H9 (cell line): ENCODE measurements around the gene GEN1. TPM values are rescaled to one million over a fixed set of nuclear protein-coding genes. Genes with fewer than 3 reads are reported as not detected.

Experiments
- DNase-seq: peaks from one replicate; pipeline ENCODE4 v3.0.0-alpha.2; 2017
- H2AFZ ChIP-seq: one replicate; pipeline ENCODE4 v1.6.1; 2013; ENCODE audit warnings: mild to moderate bottlenecking, low read length, control low read depth, moderate library complexity
- H2AK5ac ChIP-seq: 2 replicates; pipeline ENCODE4 v1.6.1; 2013; ENCODE audit warnings: low read length, control low read depth, mixed read lengths; ENCODE audit not compliant: insufficient read length
- H2BK120ac ChIP-seq: one replicate; pipeline ENCODE4 v1.6.1; 2013; ENCODE audit warnings: low read depth, mild to moderate bottlenecking, low read length, control low read depth, inconsistent platforms; ENCODE audit not compliant: poor library complexity, severe bottlenecking
- H2BK12ac ChIP-seq: 2 replicates; pipeline ENCODE4 v1.6.1; 2013; ENCODE audit warnings: low read length, control low read depth, mixed read lengths, low read depth; ENCODE audit not compliant: insufficient read length
- H2BK15ac ChIP-seq: 2 replicates; pipeline ENCODE4 v1.6.1; 2013; ENCODE audit warnings: low read depth, low read length, control low read depth
- H2BK20ac ChIP-seq: one replicate; pipeline ENCODE4 v1.6.1; 2013; ENCODE audit warnings: low read depth, mild to moderate bottlenecking, low read length, control low read depth, inconsistent platforms; ENCODE audit not compliant: poor library complexity, severe bottlenecking
- H2BK5ac ChIP-seq: 2 replicates; pipeline ENCODE4 v1.6.1; 2013; ENCODE audit warnings: low read length, control low read depth, mixed read lengths; ENCODE audit not compliant: insufficient read length
- H3K14ac ChIP-seq: 2 replicates; pipeline ENCODE4 v1.6.1; 2013; ENCODE audit warnings: low read length, control low read depth; ENCODE audit not compliant: insufficient read depth
- H3K18ac ChIP-seq: 2 replicates; pipeline ENCODE4 v1.6.1; 2013; ENCODE audit warnings: low read depth, mild to moderate bottlenecking, mixed read lengths, low read length, control low read depth; ENCODE audit not compliant: insufficient read length
- H3K23ac ChIP-seq: 2 replicates; pipeline ENCODE4 v1.6.1; 2013; ENCODE audit warnings: low read length, control low read depth, mixed read lengths, low read depth; ENCODE audit not compliant: insufficient read length
- H3K23me2 ChIP-seq: 2 replicates; pipeline ENCODE4 v1.6.1; 2013; ENCODE audit warnings: low read depth, mild to moderate bottlenecking, mixed read lengths, low read length, control low read depth; ENCODE audit not compliant: insufficient read length, poor library complexity, severe bottlenecking
- H3K27ac ChIP-seq: 2 replicates; pipeline ENCODE4 v1.5.1; 2013; ENCODE audit warnings: low read length, control low read depth, mixed read lengths, low read depth; ENCODE audit not compliant: insufficient read length
- H3K27me3 ChIP-seq: 2 replicates; pipeline ENCODE4 v1.6.1; 2013; ENCODE audit warnings: low read length, control low read depth, inconsistent platforms; ENCODE audit not compliant: insufficient read depth
- H3K4ac ChIP-seq: 2 replicates; pipeline ENCODE4 v1.6.1; 2013; ENCODE audit warnings: low read depth, mild to moderate bottlenecking, control low read depth, inconsistent platforms, low read length, moderate library complexity
- H3K4me1 ChIP-seq: 2 replicates; pipeline ENCODE4 v1.6.1; 2013; ENCODE audit warnings: low read length, control low read depth, inconsistent platforms; ENCODE audit not compliant: insufficient read depth
- H3K4me2 ChIP-seq: 2 replicates; pipeline ENCODE4 v1.6.1; 2013; ENCODE audit warnings: low read length, control low read depth, mixed read lengths; ENCODE audit not compliant: insufficient read length, insufficient read depth
- H3K56ac ChIP-seq: 2 replicates; pipeline ENCODE4 v1.6.1; 2013; ENCODE audit warnings: low read depth, mild to moderate bottlenecking, mixed read lengths, low read length, control low read depth; ENCODE audit not compliant: insufficient read length
- H3K79me1 ChIP-seq: 2 replicates; pipeline ENCODE4 v1.6.1; 2013; ENCODE audit warnings: low read depth, mild to moderate bottlenecking, moderate library complexity, low read length, control low read depth, inconsistent platforms; ENCODE audit not compliant: insufficient read depth, poor library complexity, severe bottlenecking
- H3K79me2 ChIP-seq: 2 replicates; pipeline ENCODE4 v1.6.1; 2013; ENCODE audit warnings: low read length, control low read depth, inconsistent platforms; ENCODE audit not compliant: insufficient read depth
- H3K9ac ChIP-seq: 2 replicates; pipeline ENCODE4 v1.6.1; 2013; ENCODE audit warnings: low read length, control low read depth, mixed read lengths; ENCODE audit not compliant: insufficient read length; ENCODE audit errors: extremely low read depth
- H3K9me3 ChIP-seq: one replicate; pipeline ENCODE4 v1.6.1; 2013; ENCODE audit warnings: low read depth, low read length, inconsistent platforms; ENCODE audit not compliant: control insufficient read depth
- H3T11ph ChIP-seq: one replicate; pipeline ENCODE4 v1.6.1; 2013; ENCODE audit warnings: mild to moderate bottlenecking, low read length, control low read depth, inconsistent platforms
- H4K20me1 ChIP-seq: one replicate; pipeline ENCODE4 v1.6.1; 2013; ENCODE audit not compliant: control insufficient read depth, insufficient read length, insufficient read depth
- H4K5ac ChIP-seq: 2 replicates; pipeline ENCODE4 v1.6.1; 2013; ENCODE audit warnings: low read depth, mild to moderate bottlenecking, mixed read lengths, low read length, control low read depth; ENCODE audit not compliant: insufficient read length
- H4K8ac ChIP-seq: replicated peaks from 2 replicates; pipeline ENCODE4 v1.6.1; 2013; ENCODE audit warnings: low read length, control low read depth, mixed read lengths, low read depth; ENCODE audit not compliant: insufficient read length
- H4K91ac ChIP-seq: 2 replicates; pipeline ENCODE4 v1.6.1; 2013; ENCODE audit warnings: low read depth, mild to moderate bottlenecking, moderate library complexity, mixed read lengths, low read length, control low read depth; ENCODE audit not compliant: insufficient read length
- H3K27ac Mint-ChIP-seq, 3 experiments: 2 replicates in 2 of 3; 3 replicates in 1 of 3; pipeline ENCODE4 v1.8.0; 2020 to 2021; ENCODE audit warnings: mixed read lengths in 3 of 3, mild to moderate bottlenecking in 1 of 3, moderate library complexity in 1 of 3
- H3K27me3 Mint-ChIP-seq: 2 replicates; pipeline ENCODE4 v1.8.0; 2021; ENCODE audit warnings: low read depth, mild to moderate bottlenecking, moderate library complexity, mixed read lengths
- H3K36me3 Mint-ChIP-seq, 3 experiments: 2 replicates in 2 of 3; 3 replicates in 1 of 3; pipeline ENCODE4 v1.8.0; 2020 to 2021; ENCODE audit warnings: low read depth in 3 of 3, mixed read lengths in 3 of 3; ENCODE audit not compliant: insufficient read depth in 1 of 3
- H3K4me1 Mint-ChIP-seq, 2 experiments: 2 replicates each; pipeline ENCODE4 v1.8.0; 2020; ENCODE audit warnings: mixed read lengths in 2 of 2
- H3K4me3 Mint-ChIP-seq, 2 experiments: 2 replicates in 1 of 2; 3 replicates in 1 of 2; pipeline ENCODE4 v1.8.0; 2020 to 2021; ENCODE audit warnings: mild to moderate bottlenecking in 2 of 2, mixed read lengths in 2 of 2, moderate library complexity in 1 of 2
- H3K9me3 Mint-ChIP-seq, 2 experiments: 2 replicates in 1 of 2; 3 replicates in 1 of 2; pipeline ENCODE4 v1.8.0; 2020; ENCODE audit warnings: mild to moderate bottlenecking in 2 of 2, mixed read lengths in 2 of 2, moderate library complexity in 1 of 2
- CTCF ChIP-seq: fragments of 200-600 bp; sonication (generic); conservative IDR thresholded peaks from 3 replicates; pipeline ENCODE4 v1.8.0; 2021; ENCODE audit warnings: antibody characterized with exemption, mild to moderate bottlenecking
- WGBS: extraction: QIAGEN DNeasy Blood & Tissue Kit; methylation state at CpG from one replicate; pipeline ENCODE4 v1.1.7; 2013; ENCODE audit warnings: missing lambda C conversion rate, low lambda C conversion rate, mixed read lengths; ENCODE audit not compliant: insufficient read length; ENCODE audit errors: extremely low coverage; 5-methylcytosine and 5-hydroxymethylcytosine counted together
- total RNA-seq: library from RNA; stranded (reverse); gene quantifications from 2 replicates; pipeline ENCODE4 v1.2.1, GENCODE V29; 2021

The GEN1 gene
- total RNA-seq, 1 experiment from 2014 or later: 28.1 TPM

GRCh38 chr2:17709897-17710296, 44.0 kb upstream of the GEN1 start:
- no peaks in the 10 kb centered on the region for H3K23me2 ChIP-seq
- H3T11ph ChIP-seq: no peak overlapping the region
- no peak overlapping the region for H3K27ac Mint-ChIP-seq
- H3K56ac ChIP-seq: no peak overlapping the region
- no peak overlapping the region for H2BK5ac ChIP-seq
- H3K9ac ChIP-seq: no peak overlapping the region
- no peak overlapping the region for H3K23ac ChIP-seq
- no peaks in the 10 kb centered on the region for H4K20me1 ChIP-seq
- H3K36me3 Mint-ChIP-seq: peaks cover 16 to 52% (median 50%) of the 10 kb centered on the region in 3 experiments; a peak in 5 of 7 replicates
- H4K91ac ChIP-seq: no peak overlapping the region
- no peak overlapping the region for H2BK15ac ChIP-seq
- H3K4me1 ChIP-seq: no peaks in the 10 kb centered on the region
- no peak overlapping the region for H3K4me2 ChIP-seq
- no peak overlapping the region for H4K5ac ChIP-seq
- DNase-seq: no peak
- TF ChIP-seq CTCF: no peak
- no peaks in the 10 kb centered on the region for H3K27me3 ChIP-seq
- H3K4me3 Mint-ChIP-seq: no peak overlapping the region
- no peak overlapping the region for H2AFZ ChIP-seq
- no peak overlapping the region for H2AK5ac ChIP-seq
- H3K79me2 ChIP-seq: no peaks in the 10 kb centered on the region
- no peak overlapping the region for H2BK20ac ChIP-seq
- H3K27ac ChIP-seq: no peak overlapping the region
- no peak overlapping the region for H2BK120ac ChIP-seq
- no peaks in the 10 kb centered on the region for H3K27me3 Mint-ChIP-seq
- no peaks in the 10 kb centered on the region for H3K79me1 ChIP-seq
- H4K8ac ChIP-seq: no peak overlapping the region
- no peaks in the 10 kb centered on the region for H3K9me3 ChIP-seq
- no peak overlapping the region for H3K4ac ChIP-seq
- H3K14ac ChIP-seq: no peak overlapping the region
- H2BK12ac ChIP-seq: no peak overlapping the region
- H3K4me1 Mint-ChIP-seq: no peaks in the 10 kb centered on the region
- no peaks in the 10 kb centered on the region for H3K9me3 Mint-ChIP-seq
- WGBS: no CpG with 5 or more reads among the region's 2 CpGs
- H3K18ac ChIP-seq: no peak overlapping the region
